Measurements from ENCODE around the gene E2F6.

E2F6 gene

GRCh38 chr2:11404376-11405073, 61.4 kb downstream of the E2F6 start:
- Mint-ChIP-seq H3K4me3 (no peak overlapping the region), H3K36me3 (ENCODE audit: insufficient read depth) (no peaks in the 10 kb centered on the region), H3K27ac (ENCODE audit: low read depth) (no peak overlapping the region), H3K27me3 (peaks cover 20% of the 10 kb centered on the region), H3K9me3 (no peaks in the 10 kb centered on the region), H3K4me1 (no peaks in the 10 kb centered on the region)
- ATAC-seq (replicated peaks; ENCODE audit: extremely low read depth, poor library complexity, severe bottlenecking): no peak
- DNase-seq (ENCODE audit: low spot score in 2 of 2): no peak

- ATAC-seq (replicated peaks; ENCODE audit: extremely low read depth, poor library complexity, severe bottlenecking) (no peak), DNase-seq (ENCODE audit: low spot score in 2 of 2) (no peak)
- Mint-ChIP-seq H3K36me3 (ENCODE audit: insufficient read depth) (no peaks in the 10 kb centered on the region), H3K4me3 (no peak overlapping the region), H3K9me3 (no peaks in the 10 kb centered on the region), H3K27ac (ENCODE audit: low read depth) (no peak overlapping the region), H3K4me1 (no peaks in the 10 kb centered on the region), H3K27me3 (peaks cover 10% of the 10 kb centered on the region)
Observed at GRCh38 chr2:11402436-11402835, 63.5 kb downstream of the E2F6 start.

GRCh38 chr2:11399438-11399762, 66.6 kb downstream of the E2F6 start:
- peaks cover 11% of the 10 kb centered on the region for H3K27me3 Mint-ChIP-seq
- H3K36me3 Mint-ChIP-seq (ENCODE audit: insufficient read depth): peaks cover 1% of the 10 kb centered on the region
- DNase-seq (ENCODE audit: low spot score in 2 of 2) (no peak), ATAC-seq (replicated peaks; ENCODE audit: extremely low read depth, poor library complexity, severe bottlenecking) (no peak)
- H3K9me3 Mint-ChIP-seq: no peaks in the 10 kb centered on the region
- no peak overlapping the region for H3K4me3 Mint-ChIP-seq
- H3K4me1 Mint-ChIP-seq: no peaks in the 10 kb centered on the region
- no peak overlapping the region for H3K27ac Mint-ChIP-seq (ENCODE audit: low read depth)

GRCh38 chr2:11398750-11399437, 67.1 kb downstream of the E2F6 start:
- Mint-ChIP-seq H3K36me3 (ENCODE audit: insufficient read depth) (peaks cover 1% of the 10 kb centered on the region), H3K27ac (ENCODE audit: low read depth) (no peak overlapping the region), H3K9me3 (no peaks in the 10 kb centered on the region), H3K4me3 (no peak overlapping the region), H3K4me1 (no peaks in the 10 kb centered on the region), H3K27me3 (peaks cover 11% of the 10 kb centered on the region)
- DNase-seq (ENCODE audit: low spot score in 2 of 2): no peak
- no peak for ATAC-seq (replicated peaks; ENCODE audit: extremely low read depth, poor library complexity, severe bottlenecking)

- peaks cover 11% of the 10 kb centered on the region for H3K27me3 Mint-ChIP-seq
- no peaks in the 10 kb centered on the region for H3K9me3 Mint-ChIP-seq
- ATAC-seq (replicated peaks; ENCODE audit: extremely low read depth, poor library complexity, severe bottlenecking) (no peak), DNase-seq (ENCODE audit: low spot score in 2 of 2) (no peak)
- no peaks in the 10 kb centered on the region for H3K4me1 Mint-ChIP-seq
- H3K27ac Mint-ChIP-seq (ENCODE audit: low read depth): no peak overlapping the region
- peaks cover 1% of the 10 kb centered on the region for H3K36me3 Mint-ChIP-seq (ENCODE audit: insufficient read depth)
- no peak overlapping the region for H3K4me3 Mint-ChIP-seq
Observed at GRCh38 chr2:11397513-11397912, 68.4 kb downstream of the E2F6 start.

GRCh38 chr2:11396467-11397445, 69.2 kb downstream of the E2F6 start:
- no peak overlapping the region for H3K4me3 Mint-ChIP-seq
- DNase-seq (ENCODE audit: low spot score in 2 of 2): no peak
- H3K27me3 Mint-ChIP-seq: peaks cover 11% of the 10 kb centered on the region
- peaks cover 1% of the 10 kb centered on the region for H3K36me3 Mint-ChIP-seq (ENCODE audit: insufficient read depth)
- no peak for ATAC-seq (replicated peaks; ENCODE audit: extremely low read depth, poor library complexity, severe bottlenecking)
- no peaks in the 10 kb centered on the region for H3K4me1 Mint-ChIP-seq
- H3K27ac Mint-ChIP-seq (ENCODE audit: low read depth): no peak overlapping the region
- no peaks in the 10 kb centered on the region for H3K9me3 Mint-ChIP-seq

- Mint-ChIP-seq H3K9me3 (no peaks in the 10 kb centered on the region), H3K27me3 (peaks cover 11% of the 10 kb centered on the region), H3K4me1 (no peaks in the 10 kb centered on the region), H3K36me3 (ENCODE audit: insufficient read depth) (peaks cover 1% of the 10 kb centered on the region), H3K27ac (ENCODE audit: low read depth) (no peak overlapping the region), H3K4me3 (no peak overlapping the region)
- no peak for DNase-seq (ENCODE audit: low spot score in 2 of 2)
- ATAC-seq (replicated peaks; ENCODE audit: extremely low read depth, poor library complexity, severe bottlenecking): no peak
Observed at GRCh38 chr2:11396021-11396420, 69.9 kb downstream of the E2F6 start.

- no peak overlapping the region for H3K27ac Mint-ChIP-seq (ENCODE audit: low read depth)
- no peak for ATAC-seq (replicated peaks; ENCODE audit: extremely low read depth, poor library complexity, severe bottlenecking)
- H3K27me3 Mint-ChIP-seq: peaks cover 11% of the 10 kb centered on the region
Observed at GRCh38 chr2:11395389-11395788, 70.6 kb downstream of the E2F6 start.

More at GRCh38 chr2:11395389-11395788, 70.6 kb downstream of the E2F6 start:
- Mint-ChIP-seq H3K4me1 (no peaks in the 10 kb centered on the region), H3K9me3 (no peaks in the 10 kb centered on the region), H3K36me3 (ENCODE audit: insufficient read depth) (peaks cover 1% of the 10 kb centered on the region), H3K4me3 (no peak overlapping the region)
- DNase-seq (ENCODE audit: low spot score in 2 of 2): no peak

Measured in central memory CD8-positive, alpha-beta T cell (primary cell).